HepG2 (cell line): Measurements from ENCODE around the gene SRCIN1. TPM values are rescaled to one million over a fixed set of nuclear protein-coding genes. Genes with fewer than 3 reads are reported as not detected.
A peak's percentile ranks its signal among the peaks of the same experiment; 100 is the strongest.

ENCODE experiments used
- CEBPZ ChIP-seq: IDR thresholded peaks from 2 replicates; pipeline ENCODE4 v1.6.1; 2012; ENCODE audit warnings: low read length, improper control_type of control experiment
- ERF ChIP-seq: IDR thresholded peaks from 2 replicates; pipeline ENCODE4 v1.6.1; 2018; ENCODE audit warnings: missing biosample characterization, missing genetic modification reagents
- KDM5A ChIP-seq: fragments of 200-600 bp; sonication (generic); IDR thresholded peaks from 2 replicates; pipeline ENCODE4 v1.7.0; 2018; ENCODE audit warnings: antibody characterized with exemption, mild to moderate bottlenecking, low read length, borderline replicate concordance
- LCORL ChIP-seq, 2 experiments: fragments of 450-650 bp in 1 of 2; sonication (generic) in 1 of 2; formaldehyde crosslinking in 1 of 2; IDR thresholded peaks; 2 replicates each; pipeline versions ENCODE4 v1.5.0 to v1.6.1; 2017 to 2020; ENCODE audit warnings: antibody characterized with exemption in 1 of 2, missing genetic modification reagents in 1 of 2
- MIER3 ChIP-seq: IDR thresholded peaks from 2 replicates; pipeline ENCODE4 v1.6.1; 2016; ENCODE audit warnings: missing compliant biosample characterization, borderline replicate concordance
- MLXIP ChIP-seq: sonication (generic); formaldehyde crosslinking; IDR thresholded peaks from 2 replicates; pipeline ENCODE4 v1.9.0; 2021; ENCODE audit warnings: missing genetic modification reagents, borderline replicate concordance
- USF2 ChIP-seq, 2 experiments: sonication (generic) in 1 of 2; formaldehyde crosslinking in 1 of 2; IDR thresholded peaks; 2 replicates each; pipeline versions ENCODE4 v1.5.1 to v1.6.1; 2011 to 2020; ENCODE audit warnings: borderline replicate concordance in 1 of 2, low read depth in 1 of 2, low read length in 1 of 2, mild to moderate bottlenecking in 1 of 2, missing genetic modification reagents in 1 of 2, moderate library complexity in 1 of 2
- YEATS2 ChIP-seq: sonication (generic); formaldehyde crosslinking; IDR thresholded peaks from 2 replicates; pipeline ENCODE4 v1.4.0; 2020; ENCODE audit warnings: missing genetic modification reagents, borderline replicate concordance
- ZBTB14 ChIP-seq: sonication (generic); formaldehyde crosslinking; IDR thresholded peaks from 2 replicates; pipeline ENCODE4 v1.4.0; 2020; ENCODE audit warnings: missing genetic modification reagents
- ZNF10 ChIP-seq: sonication (generic); formaldehyde crosslinking; IDR thresholded peaks from 2 replicates; pipeline ENCODE4 v1.4.0; 2020; ENCODE audit warnings: mild to moderate bottlenecking, low read depth, missing genetic modification reagents, borderline replicate concordance
- ZNF230 ChIP-seq: sonication (generic); formaldehyde crosslinking; IDR thresholded peaks from 2 replicates; pipeline ENCODE4 v1.4.0; 2020; ENCODE audit warnings: mild to moderate bottlenecking, missing genetic modification reagents
- ZNF350 ChIP-seq: sonication (generic); formaldehyde crosslinking; IDR thresholded peaks from 2 replicates; pipeline ENCODE4 v1.4.0; 2020; ENCODE audit warnings: mild to moderate bottlenecking, low read depth, missing genetic modification reagents, borderline replicate concordance
- ZNF484 ChIP-seq: sonication (generic); formaldehyde crosslinking; IDR thresholded peaks from 2 replicates; pipeline ENCODE4 v1.5.1; 2020; ENCODE audit warnings: mild to moderate bottlenecking, low read depth, missing genetic modification reagents, borderline replicate concordance
- ZNF546 ChIP-seq: sonication (generic); formaldehyde crosslinking; conservative IDR thresholded peaks from 2 replicates; pipeline ENCODE4 v1.8.1; 2023; ENCODE audit warnings: mild to moderate bottlenecking, missing genetic modification reagents
- ZNF761 ChIP-seq: sonication (generic); formaldehyde crosslinking; conservative IDR thresholded peaks from 2 replicates; pipeline ENCODE4 v1.4.0; 2020; ENCODE audit warnings: mild to moderate bottlenecking, missing genetic modification reagents
- ZNF781 ChIP-seq: sonication (generic); formaldehyde crosslinking; IDR thresholded peaks from 2 replicates; pipeline ENCODE4 v1.5.1; 2020; ENCODE audit warnings: borderline replicate concordance, mild to moderate bottlenecking, missing genetic modification reagents; ENCODE audit errors: not compliant biosample characterization
- ZNF83 ChIP-seq: sonication (generic); formaldehyde crosslinking; IDR thresholded peaks from 2 replicates; pipeline ENCODE4 v1.4.0; 2020; ENCODE audit warnings: missing genetic modification reagents, mild to moderate bottlenecking, borderline replicate concordance
- polyA plus RNA-seq, 8 experiments: library from polyadenylated mRNA; depleted of rRNA in 3 of 8; stranded (reverse) in 7 of 8; unstranded in 1 of 8; fragments of >200 nt; fragmentation: Illumina TruSeq in 4 of 8; extraction: Trizol in 4 of 8; gene quantifications; 2 replicates each; pipeline versions ENCODE4 v1.2.1 to v1.2.3, GENCODE V29; 2011 to 2016; ENCODE audit warnings: low read depth in 4 of 8, missing spikeins in 1 of 8, mixed read lengths in 1 of 8; ENCODE audit not compliant: insufficient read depth in 1 of 8
- total RNA-seq, 5 experiments: library from RNA; depleted of rRNA; stranded (reverse); fragments of >200 nt; fragmentation: Illumina TruSeq; extraction: Trizol; gene quantifications; 2 replicates each; pipeline ENCODE4 v1.2.3, GENCODE V29; 2016; ENCODE audit warnings: low read depth in 1 of 5

The SRCIN1 gene
- total and polyA plus RNA-seq, 2 of the 13 experiments (the other 11 are each of a cell fraction or from before 2014, with no cell fraction given), result 1.2 to 9.6 TPM

GRCh38 chr17:38619937-38620550 lies 14.3 kb upstream of the SRCIN1 start (continued):
- TF ChIP-seq MLXIP, result no peak
- no peak for TF ChIP-seq ZNF350 (CRISPR knock-in tag)
- TF ChIP-seq YEATS2 (CRISPR knock-in tag), result no peak
- no peak for TF ChIP-seq KDM5A
- TF ChIP-seq ZNF781, result no peak
- TF ChIP-seq ZBTB14, result no peak
- TF ChIP-seq MIER3 (CRISPR knock-in tag), result no peak
- no peak for TF ChIP-seq ERF (CRISPR knock-in tag)
- TF ChIP-seq ZNF761 (CRISPR knock-in tag), result 0 out of 2 replicates have a peak, but pooled peaks have one; percentile 22
- no peak for TF ChIP-seq LCORL (IDR thresholded peaks at IDR 0.05)
- TF ChIP-seq LCORL (CRISPR knock-in tag; IDR thresholded peaks at IDR 0.05), result 0 out of 2 replicates have a peak, but pooled peaks have one; percentile 15
- no peak for TF ChIP-seq ZNF83
- TF ChIP-seq CEBPZ, result no peak
- no peak for TF ChIP-seq ZNF10 (CRISPR knock-in tag)
- no peak for TF ChIP-seq USF2 (IDR thresholded peaks at IDR 0.05; ENCODE audit: low read depth, low read length)
- no peak for TF ChIP-seq USF2 (CRISPR knock-in tag; IDR thresholded peaks at IDR 0.05; ENCODE audit: borderline replicate concordance)
- peak; percentile 71; the same call in 1 of the 2 replicates for TF ChIP-seq ZNF546
- 0 out of 2 replicates have a peak, but pooled peaks have one; percentile 6 for TF ChIP-seq ZNF230 (CRISPR knock-in tag)
- no peak for TF ChIP-seq ZNF484 (CRISPR knock-in tag)
